ENCODE measurements around the gene LIAS. TPM values are rescaled to one million over a fixed set of nuclear protein-coding genes. Genes with fewer than 3 reads are reported as not detected.

LIAS gene
- total RNA-seq, 1 experiment from 2014 or later: 6.8 TPM

DNA sequence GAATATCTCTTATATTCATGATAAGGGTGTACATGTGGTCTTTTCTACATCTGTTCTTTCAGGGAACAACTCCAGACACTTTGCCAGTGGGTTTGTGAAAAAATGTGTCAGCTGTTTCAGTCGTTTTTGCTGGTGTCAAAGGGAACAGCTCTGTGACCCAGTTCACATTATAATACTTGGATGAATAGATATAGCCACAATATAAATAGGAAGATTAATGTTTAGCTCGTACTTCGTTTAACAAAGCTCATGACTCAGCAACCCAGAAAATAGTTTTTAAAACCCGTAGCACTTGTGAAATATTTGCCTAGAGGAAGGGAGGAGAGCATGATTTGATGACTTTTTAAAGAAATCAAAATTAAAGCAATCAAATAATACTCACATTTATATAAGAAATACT lies 7.9 kb downstream of the LIAS start:
- no TSS peak for BruUV-seq (replicated peaks)
- ATAC-seq: no peak

DNA sequence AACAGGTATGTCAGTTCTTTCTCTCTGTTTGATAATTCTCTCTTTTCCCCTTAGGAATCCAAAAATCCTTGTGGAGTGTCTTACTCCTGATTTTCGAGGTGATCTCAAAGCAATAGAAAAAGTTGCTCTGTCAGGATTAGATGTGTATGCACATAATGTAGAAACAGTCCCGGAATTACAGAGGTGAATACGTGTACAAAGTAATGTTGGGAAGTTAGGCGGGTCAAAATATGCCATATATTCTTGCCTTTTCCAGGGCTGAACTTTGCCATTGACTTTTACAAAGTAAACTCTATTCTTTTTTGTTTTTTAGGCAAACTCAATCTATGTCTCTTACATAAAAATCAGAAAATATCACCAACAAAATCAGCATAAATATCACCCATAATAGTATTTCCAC lies 8.6 kb downstream of the LIAS start:
- in situ Hi-C loops (cut with HindIII; ENCODE audit: low pct_unique_long_range_greater_than_20kb, low sequenced_read_pairs): no loop called here
- POLR2A ChIA-PET: no interaction called here
- no peak overlapping the region for H3K27ac ChIP-seq (ENCODE audit: low read length)

More for the DNA sequence above, 7.9 kb downstream of the LIAS start:
- no peak overlapping the region for H3K4me3 ChIP-seq (ENCODE audit: low read depth in 2 of 2, low read length in 2 of 2)
- ChIA-PET POLR2A (interaction anchor here (0.7 kb wide), 1 partner anchor 15 kb away, joined by 5 read pairs; no protein-coding TSS in a partner anchor), CTCF (no interaction called here)
- no peaks in the 10 kb centered on the region for H3K9me3 ChIP-seq (ENCODE audit: control insufficient read depth, insufficient read depth, low read depth, low read length)
- no peaks in the 10 kb centered on the region for H3K27me3 ChIP-seq (ENCODE audit: control insufficient read depth, insufficient read depth, low read length)
- in situ Hi-C loops (cut with HindIII; ENCODE audit: low pct_unique_long_range_greater_than_20kb, low sequenced_read_pairs) (no loop called here), intact Hi-C loops (cut with micrococcal nuclease; ENCODE audit: unreplicated experiment) (no loop called here)
- H3K27ac ChIP-seq (ENCODE audit: low read length): no peak overlapping the region
- no peak for DNase-seq (ENCODE audit: low read depth, low spot score)
- peaks cover 6% of the 10 kb centered on the region for H3K36me3 ChIP-seq (ENCODE audit: control insufficient read depth, insufficient read depth, low read length)
- TF ChIP-seq TCF7L2 (IDR thresholded peaks at IDR 0.05; ENCODE audit: low read depth, low read length): no peak
- TF ChIP-seq, protein P1, sequence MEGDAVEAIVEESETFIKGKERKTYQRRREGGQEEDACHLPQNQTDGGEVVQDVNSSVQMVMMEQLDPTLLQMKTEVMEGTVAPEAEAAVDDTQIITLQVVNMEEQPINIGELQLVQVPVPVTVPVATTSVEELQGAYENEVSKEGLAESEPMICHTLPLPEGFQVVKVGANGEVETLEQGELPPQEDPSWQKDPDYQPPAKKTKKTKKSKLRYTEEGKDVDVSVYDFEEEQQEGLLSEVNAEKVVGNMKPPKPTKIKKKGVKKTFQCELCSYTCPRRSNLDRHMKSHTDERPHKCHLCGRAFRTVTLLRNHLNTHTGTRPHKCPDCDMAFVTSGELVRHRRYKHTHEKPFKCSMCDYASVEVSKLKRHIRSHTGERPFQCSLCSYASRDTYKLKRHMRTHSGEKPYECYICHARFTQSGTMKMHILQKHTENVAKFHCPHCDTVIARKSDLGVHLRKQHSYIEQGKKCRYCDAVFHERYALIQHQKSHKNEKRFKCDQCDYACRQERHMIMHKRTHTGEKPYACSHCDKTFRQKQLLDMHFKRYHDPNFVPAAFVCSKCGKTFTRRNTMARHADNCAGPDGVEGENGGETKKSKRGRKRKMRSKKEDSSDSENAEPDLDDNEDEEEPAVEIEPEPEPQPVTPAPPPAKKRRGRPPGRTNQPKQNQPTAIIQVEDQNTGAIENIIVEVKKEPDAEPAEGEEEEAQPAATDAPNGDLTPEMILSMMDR (IDR thresholded peaks at IDR 0.05): no peak
- TF ChIP-seq POLR2AphosphoS5 (IDR thresholded peaks at IDR 0.05; ENCODE audit: low read depth, low read length): no peak
- TF ChIP-seq, protein P2, sequence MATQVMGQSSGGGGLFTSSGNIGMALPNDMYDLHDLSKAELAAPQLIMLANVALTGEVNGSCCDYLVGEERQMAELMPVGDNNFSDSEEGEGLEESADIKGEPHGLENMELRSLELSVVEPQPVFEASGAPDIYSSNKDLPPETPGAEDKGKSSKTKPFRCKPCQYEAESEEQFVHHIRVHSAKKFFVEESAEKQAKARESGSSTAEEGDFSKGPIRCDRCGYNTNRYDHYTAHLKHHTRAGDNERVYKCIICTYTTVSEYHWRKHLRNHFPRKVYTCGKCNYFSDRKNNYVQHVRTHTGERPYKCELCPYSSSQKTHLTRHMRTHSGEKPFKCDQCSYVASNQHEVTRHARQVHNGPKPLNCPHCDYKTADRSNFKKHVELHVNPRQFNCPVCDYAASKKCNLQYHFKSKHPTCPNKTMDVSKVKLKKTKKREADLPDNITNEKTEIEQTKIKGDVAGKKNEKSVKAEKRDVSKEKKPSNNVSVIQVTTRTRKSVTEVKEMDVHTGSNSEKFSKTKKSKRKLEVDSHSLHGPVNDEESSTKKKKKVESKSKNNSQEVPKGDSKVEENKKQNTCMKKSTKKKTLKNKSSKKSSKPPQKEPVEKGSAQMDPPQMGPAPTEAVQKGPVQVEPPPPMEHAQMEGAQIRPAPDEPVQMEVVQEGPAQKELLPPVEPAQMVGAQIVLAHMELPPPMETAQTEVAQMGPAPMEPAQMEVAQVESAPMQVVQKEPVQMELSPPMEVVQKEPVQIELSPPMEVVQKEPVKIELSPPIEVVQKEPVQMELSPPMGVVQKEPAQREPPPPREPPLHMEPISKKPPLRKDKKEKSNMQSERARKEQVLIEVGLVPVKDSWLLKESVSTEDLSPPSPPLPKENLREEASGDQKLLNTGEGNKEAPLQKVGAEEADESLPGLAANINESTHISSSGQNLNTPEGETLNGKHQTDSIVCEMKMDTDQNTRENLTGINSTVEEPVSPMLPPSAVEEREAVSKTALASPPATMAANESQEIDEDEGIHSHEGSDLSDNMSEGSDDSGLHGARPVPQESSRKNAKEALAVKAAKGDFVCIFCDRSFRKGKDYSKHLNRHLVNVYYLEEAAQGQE (IDR thresholded peaks at IDR 0.05; ENCODE audit: insufficient read depth in 1 of 2, low read depth in 2 of 2, low read length in 1 of 2): no peak
- no peak for TF ChIP-seq SIN3A (IDR thresholded peaks at IDR 0.05; ENCODE audit: borderline replicate concordance, insufficient read depth, low read depth, low read length)
- no peaks in the 10 kb centered on the region for H3K4me1 ChIP-seq (ENCODE audit: control insufficient read depth, insufficient read depth, low read length)

More for the DNA sequence above, 8.6 kb downstream of the LIAS start:
- Histone ChIP-seq H3K4me1 (ENCODE audit: control insufficient read depth, insufficient read depth, low read length) (no peaks in the 10 kb centered on the region), H3K27me3 (ENCODE audit: control insufficient read depth, insufficient read depth, low read length) (no peaks in the 10 kb centered on the region), H3K4me3 (ENCODE audit: low read depth in 2 of 2, low read length in 2 of 2) (no peak overlapping the region), H3K9me3 (ENCODE audit: control insufficient read depth, insufficient read depth, low read depth, low read length) (no peaks in the 10 kb centered on the region), H3K36me3 (ENCODE audit: control insufficient read depth, insufficient read depth, low read length) (peaks cover 6% of the 10 kb centered on the region)
- no TSS peak for BruUV-seq (replicated peaks)
- CTCF ChIA-PET: no interaction called here
- TF ChIP-seq TCF7L2 (IDR thresholded peaks at IDR 0.05; ENCODE audit: low read depth, low read length) (no peak), SIN3A (IDR thresholded peaks at IDR 0.05; ENCODE audit: borderline replicate concordance, insufficient read depth, low read depth, low read length) (no peak), POLR2AphosphoS5 (IDR thresholded peaks at IDR 0.05; ENCODE audit: low read depth, low read length) (no peak)
- TF ChIP-seq, protein P2 (IDR thresholded peaks at IDR 0.05; ENCODE audit: insufficient read depth in 1 of 2, low read depth in 2 of 2, low read length in 1 of 2): no peak
- TF ChIP-seq, protein P1 (IDR thresholded peaks at IDR 0.05): no peak
- DNase-seq (ENCODE audit: low read depth, low spot score) (no peak), ATAC-seq (no peak)
- intact Hi-C loops (cut with micrococcal nuclease; ENCODE audit: unreplicated experiment): no loop called here

Data from Panc1 (cell line).